SH-SY5Y (cell line): ENCODE measurements around the gene ITGA2.

Experiments
- GATA2 ChIP-seq: IDR thresholded peaks from 2 replicates; pipeline ENCODE4 v1.6.1; 2011; ENCODE audit warnings: mild to moderate bottlenecking, low read depth, low read length
- GATA3 ChIP-seq: IDR thresholded peaks from 2 replicates; pipeline ENCODE4 v1.6.1; 2011; ENCODE audit warnings: low read depth, mild to moderate bottlenecking, low read length, moderate library complexity

GRCh38 chr5:53023969-53024368 is 34.8 kb downstream of the ITGA2 start:
- TF ChIP-seq GATA2 (no peak), GATA3 (no peak)
